Stimulated activated naive B cell treated with anti-CD40 and anti-IgM and Interleukin-4, amounts not matched to agents 10 μg/mL and 1 μg/mL and 100 μg/mL, for 72 hours (primary cell): ENCODE results near the gene SPRR4.

Source experiments
- ATAC-seq, 2 donors: fragments of 150-1000 bp; cut with Tn5 transposase; replicated peaks; 2 replicates each; pipeline ENCODE4 v1.10.0; 2021; ENCODE audit warnings: moderate library complexity in 1 of 2
- DNase-seq: peaks from one replicate; pipeline ENCODE4 v3.0.0; 2021
- H3K27ac Mint-ChIP-seq: one replicate; pipeline ENCODE4 v1.8.0; 2022; ENCODE audit warnings: mild to moderate bottlenecking, mixed read lengths
- H3K27me3 Mint-ChIP-seq, 2 donors: one replicate each; pipeline ENCODE4 v1.8.0; 2022; ENCODE audit warnings: mixed read lengths in 2 of 2
- H3K36me3 Mint-ChIP-seq, 2 donors: one replicate each; pipeline ENCODE4 v1.8.0; 2022; ENCODE audit warnings: mixed read lengths in 2 of 2, mild to moderate bottlenecking in 1 of 2
- H3K4me1 Mint-ChIP-seq, 2 donors: one replicate each; pipeline ENCODE4 v1.8.0; 2022; ENCODE audit warnings: mixed read lengths in 2 of 2, mild to moderate bottlenecking in 1 of 2
- H3K4me3 Mint-ChIP-seq, 2 donors: one replicate each; pipeline ENCODE4 v1.8.0; 2022; ENCODE audit warnings: mild to moderate bottlenecking in 2 of 2, mixed read lengths in 2 of 2, moderate library complexity in 1 of 2
- H3K9me3 Mint-ChIP-seq, 2 donors: one replicate each; pipeline ENCODE4 v1.8.0; 2022; ENCODE audit warnings: mixed read lengths in 2 of 2, mild to moderate bottlenecking in 1 of 2

SPRR4 gene

DNA sequence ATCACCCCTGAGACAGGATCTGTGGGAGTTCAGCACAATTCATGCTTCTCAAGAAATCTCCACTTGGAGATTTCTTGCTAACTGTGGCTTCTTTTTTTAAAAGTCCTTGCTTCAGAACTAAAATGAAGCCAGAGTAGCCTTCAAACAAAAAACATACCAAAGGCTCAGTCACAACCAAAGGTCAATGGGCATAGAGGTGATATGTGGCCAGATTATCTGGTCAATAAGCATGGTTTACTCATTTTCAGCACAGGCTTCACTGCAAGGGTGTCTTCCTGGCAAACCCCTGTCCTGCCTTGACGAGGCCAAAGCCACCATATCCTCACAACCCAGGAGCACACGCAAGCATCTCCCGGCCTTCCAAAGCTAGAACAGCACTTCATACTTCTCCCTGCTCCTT is 11.2 kb upstream of the SPRR4 start:
- no peak overlapping the region for H3K27ac Mint-ChIP-seq
- H3K4me3 Mint-ChIP-seq: no peak overlapping the region
- no peak for ATAC-seq
- DNase-seq: no peak
- peaks cover 17% of the 10 kb centered on the region in 2 donors for H3K27me3 Mint-ChIP-seq
- no peaks in the 10 kb centered on the region for H3K9me3 Mint-ChIP-seq
- no peaks in the 10 kb centered on the region for H3K36me3 Mint-ChIP-seq
- peaks cover 8 to 10% of the 10 kb centered on the region in 2 donors for H3K4me1 Mint-ChIP-seq

DNA sequence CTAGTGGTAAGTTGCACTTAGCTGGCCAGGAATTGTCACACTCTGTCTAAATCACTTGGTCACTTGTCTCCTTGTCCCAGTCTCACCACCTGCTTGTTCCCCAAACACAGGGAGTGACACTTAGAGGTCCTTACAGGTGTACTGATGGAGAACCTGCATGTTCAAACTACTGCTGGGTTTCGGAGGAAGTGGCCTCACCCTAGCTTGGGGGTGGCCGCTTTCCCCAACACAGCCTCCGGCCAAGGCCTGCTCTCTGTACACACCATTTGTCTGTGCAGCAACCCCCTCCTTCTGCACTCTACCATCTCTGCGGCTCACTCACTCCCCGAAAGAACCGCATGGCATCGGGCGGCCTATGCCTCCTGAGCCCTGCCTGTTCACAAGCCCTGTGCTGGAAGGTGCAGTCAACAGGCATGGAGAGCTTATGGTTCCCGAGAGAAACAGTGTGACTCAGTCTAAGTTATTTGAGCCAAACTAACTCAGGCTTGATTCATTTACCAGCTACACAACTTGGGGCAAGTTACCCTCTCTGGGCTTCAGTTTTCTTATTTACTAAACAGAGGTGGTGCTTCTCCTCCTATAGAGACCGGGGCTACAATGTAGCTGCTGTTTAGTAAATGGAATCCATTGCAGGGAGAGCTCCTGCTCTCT is 10.5 kb upstream of the SPRR4 start:
- H3K36me3 Mint-ChIP-seq: no peaks in the 10 kb centered on the region
- no peak overlapping the region for H3K4me3 Mint-ChIP-seq
- no peak for ATAC-seq
- H3K27me3 Mint-ChIP-seq: peaks cover 18 to 20% of the 10 kb centered on the region in 2 donors
- no peaks in the 10 kb centered on the region for H3K9me3 Mint-ChIP-seq
- no peak overlapping the region for H3K27ac Mint-ChIP-seq
- DNase-seq: no peak
- H3K4me1 Mint-ChIP-seq: peaks cover 8 to 10% of the 10 kb centered on the region in 2 donors

DNA sequence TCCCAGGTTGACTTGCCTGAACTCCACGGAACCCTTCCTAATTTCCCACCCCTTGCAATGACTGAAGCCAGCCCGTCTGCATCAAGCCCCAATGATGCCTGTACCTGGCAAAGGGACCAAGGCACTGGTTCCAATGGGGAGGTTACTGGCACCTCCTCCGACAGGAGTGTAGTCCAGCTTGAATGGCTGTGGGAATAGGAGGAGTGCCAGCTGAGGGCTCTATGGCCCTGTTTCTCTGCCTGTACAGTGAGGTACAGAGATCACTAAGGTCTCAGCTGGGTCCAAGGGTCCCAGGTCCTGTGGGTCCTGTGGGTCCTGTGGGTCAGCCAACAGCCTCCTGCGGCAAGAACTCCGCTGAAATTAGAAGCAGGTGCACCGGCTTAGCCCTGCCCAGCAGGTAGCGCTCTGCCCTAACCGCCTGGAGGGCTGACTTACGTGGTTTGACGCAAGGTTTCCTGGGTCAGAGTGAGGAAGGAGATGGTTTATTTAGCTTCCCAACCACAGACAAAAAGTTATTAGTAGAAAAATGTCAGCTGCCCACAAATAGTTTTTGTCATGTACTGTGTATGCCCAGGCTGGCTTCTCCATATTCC is 9.9 kb upstream of the SPRR4 start:
- Mint-ChIP-seq H3K36me3 (no peaks in the 10 kb centered on the region), H3K4me3 (no peak overlapping the region), H3K27ac (no peak overlapping the region), H3K4me1 (peaks cover 8 to 10% of the 10 kb centered on the region in 2 donors), H3K9me3 (no peaks in the 10 kb centered on the region), H3K27me3 (peaks cover 25 to 26% of the 10 kb centered on the region in 2 donors)
- ATAC-seq (peak; percentile 49 to 67), DNase-seq (no peak)

DNA sequence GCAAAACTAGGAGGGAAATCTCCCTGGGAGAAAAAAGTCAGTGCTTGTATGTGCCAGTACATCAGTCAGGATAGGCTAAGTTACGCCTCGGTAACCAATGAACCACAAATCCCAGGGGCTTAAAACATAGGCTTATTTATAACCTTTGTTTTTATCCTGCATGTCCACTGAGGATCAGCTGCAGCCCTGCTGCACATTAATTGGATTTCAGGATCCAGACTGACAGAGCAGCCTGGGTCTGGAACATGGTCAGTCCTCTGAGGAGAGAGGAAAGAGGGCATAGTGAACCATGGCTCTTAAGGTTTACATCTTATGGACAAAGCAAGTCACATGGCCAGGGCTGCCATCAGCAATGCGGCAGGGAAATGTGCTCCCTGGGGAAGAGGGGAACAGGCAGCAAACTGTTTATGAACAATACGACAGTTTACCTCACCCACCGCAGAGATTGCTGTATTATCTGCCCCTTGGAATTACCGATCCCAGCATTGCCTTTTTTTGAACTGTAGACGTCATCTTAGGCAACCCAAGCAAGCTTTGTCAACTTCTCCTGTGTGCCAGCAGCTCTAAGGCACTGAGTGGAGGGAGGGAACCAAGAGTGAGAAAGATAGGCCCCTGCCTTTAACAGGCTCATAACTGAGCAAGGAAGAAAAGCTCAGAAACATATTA is 9.1 kb upstream of the SPRR4 start:
- H3K4me3 Mint-ChIP-seq: no peak overlapping the region
- H3K36me3 Mint-ChIP-seq: no peaks in the 10 kb centered on the region
- no peaks in the 10 kb centered on the region for H3K9me3 Mint-ChIP-seq
- ATAC-seq (peak; percentile 16 to 19), DNase-seq (no peak)
- H3K27ac Mint-ChIP-seq: no peak overlapping the region
- peaks cover 8 to 10% of the 10 kb centered on the region in 2 donors for H3K4me1 Mint-ChIP-seq
- H3K27me3 Mint-ChIP-seq: peaks cover 29 to 31% of the 10 kb centered on the region in 2 donors

DNA sequence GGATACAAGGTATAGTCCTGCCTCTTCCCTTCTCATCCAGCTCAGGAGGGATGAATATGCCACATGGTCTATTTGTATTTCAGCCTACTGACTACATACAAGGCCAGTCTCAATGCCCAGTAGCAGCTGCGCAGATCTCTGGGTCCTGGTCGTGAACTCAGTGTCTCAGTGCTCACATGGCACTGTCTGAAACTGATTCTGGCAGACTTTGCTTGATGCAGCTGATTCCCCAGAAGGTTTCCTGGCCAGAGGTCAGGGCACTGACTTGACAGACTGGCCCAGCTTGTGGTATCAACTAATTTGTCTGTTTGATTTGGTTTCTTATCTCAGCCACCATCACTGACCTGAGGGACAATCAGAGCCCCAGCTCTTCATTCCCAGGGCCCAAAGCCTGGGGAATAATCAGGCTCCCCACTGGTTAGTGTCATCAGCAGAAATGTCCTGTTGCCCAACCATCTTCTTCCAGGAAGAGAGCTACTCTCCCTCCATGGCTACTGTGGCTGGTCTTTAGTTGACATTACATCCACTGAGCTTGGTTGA is 7.5 kb upstream of the SPRR4 start:
- DNase-seq (no peak), ATAC-seq (no peak)
- H3K27me3 Mint-ChIP-seq: peaks cover 25 to 42% of the 10 kb centered on the region in 2 donors
- H3K36me3 Mint-ChIP-seq: no peaks in the 10 kb centered on the region
- H3K9me3 Mint-ChIP-seq: no peaks in the 10 kb centered on the region
- no peak overlapping the region for H3K4me3 Mint-ChIP-seq
- peaks cover 10% of the 10 kb centered on the region in 2 donors for H3K4me1 Mint-ChIP-seq
- no peak overlapping the region for H3K27ac Mint-ChIP-seq

DNA sequence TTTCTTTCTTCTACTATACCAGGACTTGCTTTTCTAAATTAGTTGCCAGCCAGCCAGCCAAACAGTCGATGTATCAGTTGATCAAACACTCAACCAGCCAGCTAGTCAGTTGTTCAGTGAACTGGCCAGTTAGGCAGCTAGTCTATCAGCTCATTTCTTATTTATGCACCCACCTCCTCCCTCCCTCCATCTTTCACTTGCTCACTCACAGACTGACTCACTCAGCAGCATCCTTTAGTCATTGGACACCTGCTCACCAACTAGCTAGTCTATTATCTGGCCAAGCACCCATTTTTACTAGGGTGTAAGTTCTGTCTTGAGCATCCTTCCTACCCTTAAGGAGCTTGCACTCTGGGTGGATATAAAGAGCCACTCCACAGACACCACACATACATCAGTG is 5.9 kb upstream of the SPRR4 start:
- Mint-ChIP-seq H3K4me3 (no peak overlapping the region), H3K27me3 (peaks cover 21 to 46% of the 10 kb centered on the region in 2 donors), H3K27ac (no peak overlapping the region), H3K36me3 (no peaks in the 10 kb centered on the region), H3K4me1 (peaks cover 10% of the 10 kb centered on the region in 2 donors), H3K9me3 (no peaks in the 10 kb centered on the region)
- DNase-seq (no peak), ATAC-seq (no peak)

DNA sequence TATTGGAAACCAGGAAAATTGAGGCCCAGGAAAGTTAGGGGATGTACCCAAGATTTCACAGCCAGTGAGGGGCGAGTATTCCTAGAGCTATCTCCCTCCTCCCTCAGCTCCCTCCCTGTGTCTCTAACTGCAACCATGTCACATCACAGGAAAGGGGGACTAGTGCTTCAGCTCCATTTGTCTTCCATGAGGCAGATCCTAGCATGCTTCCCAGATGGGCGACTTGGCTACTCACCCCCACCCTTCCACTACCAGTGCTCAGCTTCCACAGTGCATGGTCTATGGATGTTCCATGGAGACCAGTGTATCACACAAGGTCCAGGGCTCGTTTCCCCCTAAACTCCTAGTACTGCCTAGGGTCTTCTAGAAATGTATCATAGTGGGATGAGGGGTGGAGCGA is 4.6 kb upstream of the SPRR4 start:
- H3K36me3 Mint-ChIP-seq: no peaks in the 10 kb centered on the region
- H3K4me3 Mint-ChIP-seq: no peak overlapping the region
- H3K4me1 Mint-ChIP-seq: peaks cover 8 to 10% of the 10 kb centered on the region in 2 donors
- DNase-seq (no peak), ATAC-seq (no peak)
- H3K27ac Mint-ChIP-seq: no peak overlapping the region
- H3K9me3 Mint-ChIP-seq: no peaks in the 10 kb centered on the region
- peaks cover 18 to 36% of the 10 kb centered on the region in 2 donors for H3K27me3 Mint-ChIP-seq

DNA sequence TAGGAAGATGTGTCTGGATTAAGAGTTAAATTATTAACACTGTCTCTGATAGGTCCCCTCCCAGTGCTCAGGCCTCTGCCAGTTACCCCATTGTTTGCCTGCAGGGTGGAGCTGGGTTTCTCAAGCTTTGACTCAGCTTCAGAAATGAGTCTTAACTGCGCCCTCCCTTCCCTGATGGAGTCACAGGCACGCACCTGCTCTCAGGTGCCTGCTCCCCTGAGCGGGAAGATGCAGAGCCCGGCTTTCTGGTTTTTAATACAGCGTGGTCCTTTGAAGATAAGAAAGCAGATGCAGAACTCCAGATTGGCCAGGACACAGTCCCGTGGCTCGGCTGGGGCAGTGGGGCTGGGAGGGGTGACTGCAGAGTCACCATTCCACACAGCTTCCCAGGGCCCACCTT is 3.2 kb upstream of the SPRR4 start:
- Mint-ChIP-seq H3K27ac (no peak overlapping the region), H3K4me3 (no peak overlapping the region), H3K36me3 (no peaks in the 10 kb centered on the region), H3K9me3 (no peaks in the 10 kb centered on the region), H3K4me1 (peaks cover 0 to 2% of the 10 kb centered on the region in 2 donors), H3K27me3 (peaks cover 17 to 42% of the 10 kb centered on the region in 2 donors)
- ATAC-seq: no peak
- DNase-seq: no peak

DNA sequence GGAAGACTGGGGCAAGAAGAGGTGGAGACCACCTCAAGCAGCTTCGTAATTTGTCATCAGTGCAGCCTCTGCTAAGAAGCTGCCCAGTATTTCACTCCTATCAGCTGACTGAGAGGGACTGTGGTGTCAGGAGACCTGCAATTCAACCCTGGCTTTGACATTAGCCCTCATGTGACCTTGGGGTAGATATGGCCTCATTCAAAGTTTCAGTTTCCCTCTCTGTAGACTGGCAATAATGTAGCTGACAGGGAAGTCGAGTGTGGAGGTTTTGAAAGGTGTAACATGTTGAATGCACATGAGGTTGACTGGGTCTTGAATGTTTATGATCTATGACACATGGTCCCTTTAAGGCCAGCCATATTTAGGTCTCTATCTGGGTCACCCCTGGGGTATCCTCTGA is 2.2 kb upstream of the SPRR4 start:
- peaks cover 25 to 52% of the 10 kb centered on the region in 2 donors for H3K27me3 Mint-ChIP-seq
- DNase-seq: no peak
- no peak overlapping the region for H3K27ac Mint-ChIP-seq
- H3K4me1 Mint-ChIP-seq: peaks cover 0 to 2% of the 10 kb centered on the region in 2 donors
- H3K4me3 Mint-ChIP-seq: no peak overlapping the region
- no peaks in the 10 kb centered on the region for H3K36me3 Mint-ChIP-seq
- ATAC-seq: peak; percentile 58 to 65
- H3K9me3 Mint-ChIP-seq: no peaks in the 10 kb centered on the region

DNA sequence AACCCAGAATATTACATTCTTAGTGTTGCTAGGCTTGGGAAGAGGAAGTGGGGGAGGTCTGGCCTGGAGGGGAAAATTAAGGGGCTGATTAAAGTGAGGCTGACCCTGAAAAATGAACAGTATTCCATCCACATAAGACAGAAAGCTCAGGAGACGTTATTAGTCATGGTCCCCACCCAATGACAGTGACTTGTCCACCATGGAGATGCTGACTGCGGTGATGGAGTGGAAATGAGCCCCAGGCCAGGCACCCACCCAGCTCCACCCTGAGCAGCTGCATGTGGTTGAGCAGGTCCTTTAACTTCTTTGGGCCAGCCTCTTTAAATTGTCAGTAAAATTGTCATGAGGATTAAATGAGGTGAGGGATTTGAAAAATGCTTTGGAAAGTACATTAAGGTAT is 1.4 kb upstream of the SPRR4 start:
- no peak overlapping the region for H3K27ac Mint-ChIP-seq
- peaks cover 33 to 51% of the 10 kb centered on the region in 2 donors for H3K27me3 Mint-ChIP-seq
- DNase-seq (no peak), ATAC-seq (no peak)
- no peaks in the 10 kb centered on the region for H3K9me3 Mint-ChIP-seq
- H3K36me3 Mint-ChIP-seq: no peaks in the 10 kb centered on the region
- peaks cover 0 to 2% of the 10 kb centered on the region in 2 donors for H3K4me1 Mint-ChIP-seq
- no peak overlapping the region for H3K4me3 Mint-ChIP-seq

DNA sequence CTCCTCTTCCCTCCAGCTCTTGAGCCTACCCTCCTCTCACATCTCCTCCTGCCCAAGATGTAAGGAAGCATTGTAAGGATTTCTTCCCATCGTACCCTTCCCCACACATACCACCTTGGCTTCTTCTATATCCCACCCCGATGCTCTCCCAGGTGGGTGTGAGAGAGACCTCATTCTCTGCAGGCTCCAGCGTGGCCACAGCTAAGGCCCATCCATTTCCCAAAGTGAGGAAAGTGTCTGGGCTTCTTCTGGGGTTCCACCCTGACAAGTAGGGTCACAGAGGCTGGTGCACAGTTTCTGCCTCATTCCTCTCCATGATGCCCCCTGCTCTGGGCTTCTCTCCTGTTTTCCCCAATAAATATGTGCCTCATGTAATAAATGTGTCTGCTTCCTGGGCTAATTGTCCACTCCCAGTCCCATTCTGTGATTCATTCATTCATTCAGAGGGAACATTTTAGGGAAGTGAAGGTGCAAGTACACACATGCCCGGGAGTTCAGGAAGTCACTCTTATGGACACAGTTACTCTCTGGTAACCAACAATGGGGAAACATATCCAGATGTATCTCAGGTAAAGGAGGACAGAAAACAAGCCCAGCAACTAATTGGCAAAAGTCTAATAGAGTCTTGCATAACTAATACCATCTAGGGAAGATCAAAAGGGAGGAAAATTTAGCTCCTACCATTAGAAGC is 1.9 kb downstream of the SPRR4 start:
- Mint-ChIP-seq H3K27ac (no peak overlapping the region), H3K27me3 (peaks cover 35 to 43% of the 10 kb centered on the region in 2 donors), H3K4me3 (no peak overlapping the region), H3K36me3 (no peaks in the 10 kb centered on the region), H3K9me3 (no peaks in the 10 kb centered on the region), H3K4me1 (peaks cover 0 to 2% of the 10 kb centered on the region in 2 donors)
- DNase-seq (no peak), ATAC-seq (no peak)

DNA sequence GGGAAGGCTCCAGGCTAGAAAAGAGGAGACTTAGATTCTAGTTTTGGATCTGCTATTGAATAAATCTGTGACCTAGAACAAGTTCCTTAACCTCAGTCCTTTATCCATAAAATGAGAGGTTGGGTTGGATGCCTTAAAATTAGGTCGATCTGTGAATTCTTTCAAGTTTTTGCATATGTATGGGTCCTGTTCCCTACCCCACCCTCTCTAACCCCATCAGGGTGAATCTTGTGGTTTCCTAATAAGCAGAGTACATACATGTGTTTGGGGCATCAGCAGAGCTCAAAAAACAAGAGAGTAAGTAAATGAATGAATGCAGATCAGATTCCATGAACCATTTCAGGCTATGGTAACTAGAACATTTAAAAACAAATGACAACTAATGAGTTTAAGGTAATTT is 6.2 kb downstream of the SPRR4 start:
- H3K4me1 Mint-ChIP-seq: no peaks in the 10 kb centered on the region
- no peak overlapping the region for H3K27ac Mint-ChIP-seq
- DNase-seq (no peak), ATAC-seq (no peak)
- H3K9me3 Mint-ChIP-seq: no peaks in the 10 kb centered on the region
- H3K4me3 Mint-ChIP-seq: no peak overlapping the region
- H3K27me3 Mint-ChIP-seq: peaks cover 57 to 63% of the 10 kb centered on the region in 2 donors
- H3K36me3 Mint-ChIP-seq: no peaks in the 10 kb centered on the region

DNA sequence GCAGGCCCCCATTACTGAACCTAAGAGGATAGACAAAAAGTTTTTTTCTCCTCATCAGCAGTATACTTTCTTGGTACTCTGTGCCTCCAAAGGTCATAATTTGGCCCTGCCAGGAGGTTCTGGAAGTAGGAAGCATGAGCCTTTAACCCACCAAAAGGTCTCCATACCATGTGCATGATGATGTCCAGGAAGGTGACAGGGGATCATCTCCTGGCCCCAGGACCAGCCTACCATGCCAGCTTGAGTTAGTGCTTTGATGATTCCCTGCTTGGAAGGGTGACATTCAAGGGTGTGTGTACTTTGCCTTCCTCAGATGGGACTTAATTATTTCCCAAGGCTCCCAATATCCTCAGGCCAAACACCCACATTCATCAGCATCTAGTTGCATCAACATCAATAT is 7.2 kb downstream of the SPRR4 start:
- Mint-ChIP-seq H3K4me1 (no peaks in the 10 kb centered on the region), H3K27ac (no peak overlapping the region), H3K36me3 (no peaks in the 10 kb centered on the region), H3K9me3 (no peaks in the 10 kb centered on the region), H3K4me3 (no peak overlapping the region), H3K27me3 (peaks cover 50 to 59% of the 10 kb centered on the region in 2 donors)
- ATAC-seq: no peak
- DNase-seq: no peak

DNA sequence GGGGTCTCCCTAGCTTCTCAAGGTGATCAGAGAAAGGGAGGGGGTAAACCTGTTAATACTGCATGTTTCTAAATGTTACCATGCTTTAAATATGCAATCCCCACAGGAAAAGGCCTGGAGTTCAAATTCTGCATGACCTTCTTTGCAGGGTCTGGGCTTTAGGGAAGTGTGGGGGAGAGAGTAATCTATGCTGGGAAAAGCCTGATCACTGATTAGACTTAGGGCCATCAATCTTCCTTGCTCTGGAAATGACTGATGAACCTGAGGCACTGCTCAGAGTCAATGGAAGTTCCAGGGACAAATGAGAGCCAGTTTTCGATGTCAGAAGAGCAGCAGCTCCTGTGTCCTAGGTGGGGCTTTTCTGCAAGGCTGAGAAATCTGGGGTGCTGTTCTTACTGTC is 10.2 kb downstream of the SPRR4 start:
- ATAC-seq: no peak
- Mint-ChIP-seq H3K36me3 (no peaks in the 10 kb centered on the region), H3K9me3 (no peaks in the 10 kb centered on the region), H3K27ac (no peak overlapping the region), H3K4me3 (no peak overlapping the region), H3K4me1 (no peaks in the 10 kb centered on the region), H3K27me3 (peaks cover 52% of the 10 kb centered on the region in 2 donors)
- no peak for DNase-seq
